ENCODE measurements around the gene LDLRAD3.

LDLRAD3 gene

GRCh38 chr11:36278531-36279282 lies 334.8 kb downstream of the LDLRAD3 start:
- no peak for DNase-seq (ENCODE audit: low read depth)

DNA sequence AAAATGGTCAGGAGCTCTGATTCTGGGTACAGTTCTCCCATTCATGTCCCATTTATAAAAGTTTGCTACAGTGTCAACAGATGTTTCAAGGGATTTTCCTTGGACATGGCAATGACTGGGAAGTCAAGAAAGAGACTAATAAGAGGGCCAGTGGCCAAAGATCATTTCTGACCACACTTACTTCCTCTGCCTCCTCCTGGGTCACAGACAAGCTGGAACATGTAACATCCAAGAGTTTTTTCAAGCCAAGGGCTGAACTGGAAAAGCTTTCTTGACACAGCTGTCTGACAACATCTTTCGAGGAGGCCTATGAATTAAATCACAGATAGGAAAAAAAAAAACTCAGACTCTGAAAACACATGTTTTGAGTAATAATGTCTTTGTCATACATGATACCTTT lies 336.7 kb downstream of the LDLRAD3 start:
- no peak for DNase-seq (ENCODE audit: low read depth)

Measured in CMK (cell line).